NCI-H226 (cell line): ENCODE data around the gene MED9.
"Not testable (repeated sequence)": the region's sequence is repeated elsewhere in the genome, so short reads cannot be mapped to it uniquely, and the experiment has no call there.

Experiments used
- DNase-seq: peaks from one replicate; pipeline ENCODE4 v3.0.0-alpha.2; 2015

MED9 gene

GRCh38 chr17:17476865-17477467, at the start of gene MED9:
TSS of gene MED9 (plus strand) at chr17:17477000. CDS start at chr17:17477042, 42 bp downstream.
- peak; percentile 84 for DNase-seq

- no peak for DNase-seq
These were observed 47.6 kb upstream of the MED9 start for GRCh38 chr17:17429222-17429621.

GRCh38 chr17:17430924-17431323, 45.9 kb upstream of the MED9 start:
- DNase-seq = not testable (repeated sequence)

GRCh38 chr17:17431605-17432004, 45.2 kb upstream of the MED9 start:
- DNase-seq = no peak

- no peak for DNase-seq
These were observed 43.6 kb upstream of the MED9 start for GRCh38 chr17:17433000-17433703.

- DNase-seq = no peak
These were observed 42.3 kb upstream of the MED9 start for GRCh38 chr17:17434477-17434876.

- peak; percentile 71 for DNase-seq
These were observed 41.5 kb upstream of the MED9 start for GRCh38 chr17:17435323-17435722.

- DNase-seq = no peak
These were observed 39.3 kb upstream of the MED9 start for GRCh38 chr17:17437461-17437860.

GRCh38 chr17:17437893-17438292, 38.9 kb upstream of the MED9 start:
- DNase-seq = no peak

GRCh38 chr17:17440010-17440843, 36.6 kb upstream of the MED9 start:
- peak; percentile 26 for DNase-seq

- no peak for DNase-seq
These were observed 35.7 kb upstream of the MED9 start for GRCh38 chr17:17440938-17441675.

GRCh38 chr17:17443173-17443572, 33.6 kb upstream of the MED9 start:
- no peak for DNase-seq

GRCh38 chr17:17445296-17445924, 31.4 kb upstream of the MED9 start:
- DNase-seq = no peak

GRCh38 chr17:17445925-17446665, 30.7 kb upstream of the MED9 start:
- peak; percentile 83 for DNase-seq

- DNase-seq = no peak
These were observed 30.1 kb upstream of the MED9 start for GRCh38 chr17:17446666-17447155.

- no peak for DNase-seq
These were observed 29.5 kb upstream of the MED9 start for GRCh38 chr17:17447264-17447663.

- no peak for DNase-seq
These were observed 28.7 kb upstream of the MED9 start for GRCh38 chr17:17448076-17448475.

GRCh38 chr17:17448723-17449122, 28.1 kb upstream of the MED9 start:
- DNase-seq = no peak

- no peak for DNase-seq
These were observed 23.7 kb upstream of the MED9 start for GRCh38 chr17:17453088-17453487.

- no peak for DNase-seq
These were observed 22.5 kb upstream of the MED9 start for GRCh38 chr17:17454276-17454675.

GRCh38 chr17:17454700-17455099, 22.1 kb upstream of the MED9 start:
- not testable (repeated sequence) for DNase-seq

- no peak for DNase-seq
These were observed 21.6 kb upstream of the MED9 start for GRCh38 chr17:17455173-17455572.
